HepG2 (cell line): Measurements from ENCODE around the gene SERPINF2. TPM values are rescaled to one million over a fixed set of nuclear protein-coding genes. Genes with fewer than 3 reads are reported as not detected.

Source experiments
- CC2D1A ChIP-seq: sonication (generic); formaldehyde crosslinking; IDR thresholded peaks from 2 replicates; pipeline ENCODE4 v1.8.1; 2023; ENCODE audit warnings: mild to moderate bottlenecking, missing genetic modification reagents
- MAFF ChIP-seq: IDR thresholded peaks from 2 replicates; pipeline ENCODE4 v1.6.1; 2011; ENCODE audit warnings: low read depth, low read length, improper control_type of control experiment
- SATB2 ChIP-seq: sonication (generic); formaldehyde crosslinking; IDR thresholded peaks from 2 replicates; pipeline ENCODE4 v1.5.0; 2020; ENCODE audit warnings: missing genetic modification reagents
- ZBTB21 ChIP-seq: sonication (generic); formaldehyde crosslinking; IDR thresholded peaks from 2 replicates; pipeline ENCODE4 v1.4.0; 2020; ENCODE audit warnings: missing genetic modification reagents
- ZNF256 ChIP-seq: sonication (generic); formaldehyde crosslinking; conservative IDR thresholded peaks from 2 replicates; pipeline ENCODE4 v1.4.0; 2020; ENCODE audit warnings: missing genetic modification reagents
- ZNF331 ChIP-seq: sonication (generic); formaldehyde crosslinking; IDR thresholded peaks from 2 replicates; pipeline ENCODE4 v1.4.0; 2020; ENCODE audit warnings: missing genetic modification reagents
- ZNF616 ChIP-seq: sonication (generic); formaldehyde crosslinking; IDR thresholded peaks from 2 replicates; pipeline ENCODE4 v1.5.0; 2020; ENCODE audit warnings: low read depth, mild to moderate bottlenecking, missing genetic modification reagents
- ZNF619 ChIP-seq: sonication (generic); formaldehyde crosslinking; IDR thresholded peaks from 2 replicates; pipeline ENCODE4 v1.4.0; 2020; ENCODE audit warnings: mild to moderate bottlenecking, missing genetic modification reagents
- ZNF841 ChIP-seq: sonication (generic); formaldehyde crosslinking; IDR thresholded peaks from 2 replicates; pipeline ENCODE4 v1.8.1; 2023; ENCODE audit warnings: missing genetic modification reagents, borderline replicate concordance
- polyA plus RNA-seq, 8 experiments: library from polyadenylated mRNA; depleted of rRNA in 3 of 8; stranded (reverse) in 7 of 8; unstranded in 1 of 8; fragments of >200 nt; fragmentation: Illumina TruSeq in 4 of 8; extraction: Trizol in 4 of 8; gene quantifications; 2 replicates each; pipeline versions ENCODE4 v1.2.1 to v1.2.3, GENCODE V29; 2011 to 2016; ENCODE audit warnings: low read depth in 4 of 8, missing spikeins in 1 of 8, mixed read lengths in 1 of 8; ENCODE audit not compliant: insufficient read depth in 1 of 8
- total RNA-seq, 5 experiments: library from RNA; depleted of rRNA; stranded (reverse); fragments of >200 nt; fragmentation: Illumina TruSeq; extraction: Trizol; gene quantifications; 2 replicates each; pipeline ENCODE4 v1.2.3, GENCODE V29; 2016; ENCODE audit warnings: low read depth in 1 of 5
- TF ChIP-seq, protein P1 (sequence below): sonication (generic); formaldehyde crosslinking; conservative IDR thresholded peaks from 2 replicates; pipeline ENCODE4 v1.8.0; 2022; ENCODE audit warnings: missing genetic modification reagents
- TF ChIP-seq, protein P2 (sequence below): sonication (generic); formaldehyde crosslinking; IDR thresholded peaks from 2 replicates; pipeline ENCODE4 v1.4.0; 2020; ENCODE audit warnings: mild to moderate bottlenecking, missing genetic modification reagents
- TF ChIP-seq, protein P3 (sequence below): sonication (generic); formaldehyde crosslinking; conservative IDR thresholded peaks from 2 replicates; pipeline ENCODE4 v1.4.0; 2020; ENCODE audit warnings: missing genetic modification reagents
- TF ChIP-seq, protein P4 (sequence below): sonication (generic); formaldehyde crosslinking; IDR thresholded peaks from 2 replicates; pipeline ENCODE4 v1.9.0; 2021; ENCODE audit warnings: missing genetic modification reagents, mild to moderate bottlenecking, borderline replicate concordance
- TF ChIP-seq, protein P5 (sequence below): sonication (generic); formaldehyde crosslinking; IDR thresholded peaks from 2 replicates; pipeline ENCODE4 v1.5.0; 2020; ENCODE audit warnings: mild to moderate bottlenecking, missing genetic modification reagents, borderline replicate concordance

SERPINF2 gene
- total and polyA plus RNA-seq, 2 of the 13 experiments (the other 11 are each of a cell fraction or from before 2014, with no cell fraction given) = 309 to 548 TPM

DNA sequence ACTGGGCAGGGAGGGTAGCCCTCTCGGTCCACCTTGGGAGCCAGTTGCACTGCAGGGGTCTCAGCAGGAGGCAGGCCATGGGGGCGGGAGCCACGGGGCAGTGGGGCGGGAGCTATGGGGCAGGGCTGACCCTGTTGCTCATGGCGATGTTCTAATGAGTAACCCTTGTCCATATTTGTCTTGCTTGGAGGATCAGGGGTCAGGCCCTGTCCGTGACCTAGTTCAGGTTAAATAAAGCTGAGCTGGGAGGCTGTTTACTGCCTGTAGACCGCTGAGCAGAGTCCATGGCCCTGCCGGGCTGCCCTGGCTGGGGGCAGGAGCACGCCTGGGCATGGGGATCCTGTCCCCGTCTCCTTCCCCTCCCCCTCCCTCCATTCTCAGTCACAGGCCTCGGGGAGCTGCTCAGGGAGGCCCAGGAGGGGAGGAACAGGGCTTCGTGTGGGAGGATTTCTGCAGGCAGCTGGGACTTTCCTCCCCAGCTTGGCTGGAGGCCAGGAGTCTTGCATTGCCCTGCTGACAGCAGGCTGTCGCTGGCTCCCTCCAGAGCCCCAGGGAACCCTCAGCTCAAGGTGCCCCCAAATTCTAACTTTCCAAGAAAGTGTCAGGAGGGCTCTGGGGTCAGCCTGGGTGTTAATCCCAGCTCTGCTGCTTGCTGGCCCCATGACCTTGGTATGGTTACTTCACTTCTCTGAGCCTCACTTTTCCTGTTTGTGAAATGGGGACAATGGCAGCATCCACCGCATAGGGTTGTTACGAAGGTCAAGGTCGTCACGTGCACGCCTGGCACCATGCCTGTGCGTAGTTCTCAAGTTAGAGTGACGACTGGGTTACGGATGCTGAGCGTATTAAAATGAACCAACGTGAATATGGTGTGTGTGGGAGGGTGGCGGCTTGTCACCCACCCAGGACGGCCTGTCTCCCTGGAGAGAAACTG lies 6.1 kb upstream of the SERPINF2 start (continued):
- TF ChIP-seq, protein P1, sequence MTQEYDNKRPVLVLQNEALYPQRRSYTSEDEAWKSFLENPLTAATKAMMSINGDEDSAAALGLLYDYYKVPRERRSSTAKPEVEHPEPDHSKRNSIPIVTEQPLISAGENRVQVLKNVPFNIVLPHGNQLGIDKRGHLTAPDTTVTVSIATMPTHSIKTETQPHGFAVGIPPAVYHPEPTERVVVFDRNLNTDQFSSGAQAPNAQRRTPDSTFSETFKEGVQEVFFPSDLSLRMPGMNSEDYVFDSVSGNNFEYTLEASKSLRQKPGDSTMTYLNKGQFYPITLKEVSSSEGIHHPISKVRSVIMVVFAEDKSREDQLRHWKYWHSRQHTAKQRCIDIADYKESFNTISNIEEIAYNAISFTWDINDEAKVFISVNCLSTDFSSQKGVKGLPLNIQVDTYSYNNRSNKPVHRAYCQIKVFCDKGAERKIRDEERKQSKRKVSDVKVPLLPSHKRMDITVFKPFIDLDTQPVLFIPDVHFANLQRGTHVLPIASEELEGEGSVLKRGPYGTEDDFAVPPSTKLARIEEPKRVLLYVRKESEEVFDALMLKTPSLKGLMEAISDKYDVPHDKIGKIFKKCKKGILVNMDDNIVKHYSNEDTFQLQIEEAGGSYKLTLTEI (CRISPR knock-in tag) = no peak
- TF ChIP-seq ZNF331 (CRISPR knock-in tag) (peak; percentile 81), ZNF619 (CRISPR knock-in tag) (peak; percentile 68), ZNF841 (no peak), MAFF (peak; percentile 23; the same call in 1 of the 2 replicates), ZBTB21 (CRISPR knock-in tag) (0 out of 2 replicates have a peak, but pooled peaks have one; percentile 23), CC2D1A (0 out of 2 replicates have a peak, but pooled peaks have one; percentile 60), SATB2 (CRISPR knock-in tag) (peak; percentile 25; the same call in 1 of the 2 replicates), ZNF256 (CRISPR knock-in tag) (no peak; the same call in 1 of the 2 replicates), ZNF616 (CRISPR knock-in tag) (peak; percentile 77; the same call in 1 of the 2 replicates)
- TF ChIP-seq, protein P2, sequence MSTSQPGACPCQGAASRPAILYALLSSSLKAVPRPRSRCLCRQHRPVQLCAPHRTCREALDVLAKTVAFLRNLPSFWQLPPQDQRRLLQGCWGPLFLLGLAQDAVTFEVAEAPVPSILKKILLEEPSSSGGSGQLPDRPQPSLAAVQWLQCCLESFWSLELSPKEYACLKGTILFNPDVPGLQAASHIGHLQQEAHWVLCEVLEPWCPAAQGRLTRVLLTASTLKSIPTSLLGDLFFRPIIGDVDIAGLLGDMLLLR (CRISPR knock-in tag) = no peak
- TF ChIP-seq, protein P3, sequence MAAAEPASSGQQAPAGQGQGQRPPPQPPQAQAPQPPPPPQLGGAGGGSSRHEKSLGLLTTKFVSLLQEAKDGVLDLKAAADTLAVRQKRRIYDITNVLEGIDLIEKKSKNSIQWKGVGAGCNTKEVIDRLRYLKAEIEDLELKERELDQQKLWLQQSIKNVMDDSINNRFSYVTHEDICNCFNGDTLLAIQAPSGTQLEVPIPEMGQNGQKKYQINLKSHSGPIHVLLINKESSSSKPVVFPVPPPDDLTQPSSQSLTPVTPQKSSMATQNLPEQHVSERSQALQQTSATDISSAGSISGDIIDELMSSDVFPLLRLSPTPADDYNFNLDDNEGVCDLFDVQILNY (CRISPR knock-in tag) = 0 out of 2 replicates have a peak, but pooled peaks have one; percentile 35
- TF ChIP-seq, protein P4, sequence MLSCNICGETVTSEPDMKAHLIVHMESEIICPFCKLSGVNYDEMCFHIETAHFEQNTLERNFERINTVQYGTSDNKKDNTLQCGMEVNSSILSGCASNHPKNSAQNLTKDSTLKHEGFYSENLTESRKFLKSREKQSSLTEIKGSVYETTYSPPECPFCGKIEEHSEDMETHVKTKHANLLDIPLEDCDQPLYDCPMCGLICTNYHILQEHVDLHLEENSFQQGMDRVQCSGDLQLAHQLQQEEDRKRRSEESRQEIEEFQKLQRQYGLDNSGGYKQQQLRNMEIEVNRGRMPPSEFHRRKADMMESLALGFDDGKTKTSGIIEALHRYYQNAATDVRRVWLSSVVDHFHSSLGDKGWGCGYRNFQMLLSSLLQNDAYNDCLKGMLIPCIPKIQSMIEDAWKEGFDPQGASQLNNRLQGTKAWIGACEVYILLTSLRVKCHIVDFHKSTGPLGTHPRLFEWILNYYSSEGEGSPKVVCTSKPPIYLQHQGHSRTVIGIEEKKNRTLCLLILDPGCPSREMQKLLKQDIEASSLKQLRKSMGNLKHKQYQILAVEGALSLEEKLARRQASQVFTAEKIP (CRISPR knock-in tag) = no peak
- TF ChIP-seq, protein P5, sequence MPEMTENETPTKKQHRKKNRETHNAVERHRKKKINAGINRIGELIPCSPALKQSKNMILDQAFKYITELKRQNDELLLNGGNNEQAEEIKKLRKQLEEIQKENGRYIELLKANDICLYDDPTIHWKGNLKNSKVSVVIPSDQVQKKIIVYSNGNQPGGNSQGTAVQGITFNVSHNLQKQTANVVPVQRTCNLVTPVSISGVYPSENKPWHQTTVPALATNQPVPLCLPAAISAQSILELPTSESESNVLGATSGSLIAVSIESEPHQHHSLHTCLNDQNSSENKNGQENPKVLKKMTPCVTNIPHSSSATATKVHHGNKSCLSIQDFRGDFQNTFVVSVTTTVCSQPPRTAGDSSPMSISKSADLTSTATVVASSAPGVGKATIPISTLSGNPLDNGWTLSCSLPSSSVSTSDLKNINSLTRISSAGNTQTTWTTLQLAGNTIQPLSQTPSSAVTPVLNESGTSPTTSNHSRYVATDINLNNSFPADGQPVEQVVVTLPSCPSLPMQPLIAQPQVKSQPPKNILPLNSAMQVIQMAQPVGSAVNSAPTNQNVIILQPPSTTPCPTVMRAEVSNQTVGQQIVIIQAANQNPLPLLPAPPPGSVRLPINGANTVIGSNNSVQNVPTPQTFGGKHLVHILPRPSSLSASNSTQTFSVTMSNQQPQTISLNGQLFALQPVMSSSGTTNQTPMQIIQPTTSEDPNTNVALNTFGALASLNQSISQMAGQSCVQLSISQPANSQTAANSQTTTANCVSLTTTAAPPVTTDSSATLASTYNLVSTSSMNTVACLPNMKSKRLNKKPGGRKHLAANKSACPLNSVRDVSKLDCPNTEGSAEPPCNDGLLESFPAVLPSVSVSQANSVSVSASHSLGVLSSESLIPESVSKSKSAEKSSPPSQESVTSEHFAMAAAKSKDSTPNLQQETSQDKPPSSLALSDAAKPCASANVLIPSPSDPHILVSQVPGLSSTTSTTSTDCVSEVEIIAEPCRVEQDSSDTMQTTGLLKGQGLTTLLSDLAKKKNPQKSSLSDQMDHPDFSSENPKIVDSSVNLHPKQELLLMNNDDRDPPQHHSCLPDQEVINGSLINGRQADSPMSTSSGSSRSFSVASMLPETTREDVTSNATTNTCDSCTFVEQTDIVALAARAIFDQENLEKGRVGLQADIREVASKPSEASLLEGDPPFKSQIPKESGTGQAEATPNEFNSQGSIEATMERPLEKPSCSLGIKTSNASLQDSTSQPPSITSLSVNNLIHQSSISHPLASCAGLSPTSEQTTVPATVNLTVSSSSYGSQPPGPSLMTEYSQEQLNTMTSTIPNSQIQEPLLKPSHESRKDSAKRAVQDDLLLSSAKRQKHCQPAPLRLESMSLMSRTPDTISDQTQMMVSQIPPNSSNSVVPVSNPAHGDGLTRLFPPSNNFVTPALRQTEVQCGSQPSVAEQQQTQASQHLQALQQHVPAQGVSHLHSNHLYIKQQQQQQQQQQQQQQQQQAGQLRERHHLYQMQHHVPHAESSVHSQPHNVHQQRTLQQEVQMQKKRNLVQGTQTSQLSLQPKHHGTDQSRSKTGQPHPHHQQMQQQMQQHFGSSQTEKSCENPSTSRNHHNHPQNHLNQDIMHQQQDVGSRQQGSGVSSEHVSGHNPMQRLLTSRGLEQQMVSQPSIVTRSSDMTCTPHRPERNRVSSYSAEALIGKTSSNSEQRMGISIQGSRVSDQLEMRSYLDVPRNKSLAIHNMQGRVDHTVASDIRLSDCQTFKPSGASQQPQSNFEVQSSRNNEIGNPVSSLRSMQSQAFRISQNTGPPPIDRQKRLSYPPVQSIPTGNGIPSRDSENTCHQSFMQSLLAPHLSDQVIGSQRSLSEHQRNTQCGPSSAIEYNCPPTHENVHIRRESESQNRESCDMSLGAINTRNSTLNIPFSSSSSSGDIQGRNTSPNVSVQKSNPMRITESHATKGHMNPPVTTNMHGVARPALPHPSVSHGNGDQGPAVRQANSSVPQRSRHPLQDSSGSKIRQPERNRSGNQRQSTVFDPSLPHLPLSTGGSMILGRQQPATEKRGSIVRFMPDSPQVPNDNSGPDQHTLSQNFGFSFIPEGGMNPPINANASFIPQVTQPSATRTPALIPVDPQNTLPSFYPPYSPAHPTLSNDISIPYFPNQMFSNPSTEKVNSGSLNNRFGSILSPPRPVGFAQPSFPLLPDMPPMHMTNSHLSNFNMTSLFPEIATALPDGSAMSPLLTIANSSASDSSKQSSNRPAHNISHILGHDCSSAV = no peak
